Fibroblast of pulmonary artery (primary cell): ENCODE data around the gene SMIM13.
A peak's percentile ranks its signal among the peaks of the same experiment; 100 is the strongest.

Experiments
- DNase-seq: peaks from one replicate; pipeline ENCODE4 v3.0.0-alpha.2; 2010; ENCODE audit warnings: low read depth
- H3K4me3 ChIP-seq: replicated peaks from 2 replicates; pipeline ENCODE4 v1.5.1; 2011; ENCODE audit warnings: low read depth, mild to moderate bottlenecking, control low read depth, low read length, moderate library complexity
- CTCF ChIP-seq: IDR thresholded peaks from 2 replicates; pipeline ENCODE4 v1.5.1; 2011; ENCODE audit warnings: mild to moderate bottlenecking, control low read depth, low read length, inconsistent platforms; ENCODE audit errors: missing control alignments

Gene SMIM13

DNA sequence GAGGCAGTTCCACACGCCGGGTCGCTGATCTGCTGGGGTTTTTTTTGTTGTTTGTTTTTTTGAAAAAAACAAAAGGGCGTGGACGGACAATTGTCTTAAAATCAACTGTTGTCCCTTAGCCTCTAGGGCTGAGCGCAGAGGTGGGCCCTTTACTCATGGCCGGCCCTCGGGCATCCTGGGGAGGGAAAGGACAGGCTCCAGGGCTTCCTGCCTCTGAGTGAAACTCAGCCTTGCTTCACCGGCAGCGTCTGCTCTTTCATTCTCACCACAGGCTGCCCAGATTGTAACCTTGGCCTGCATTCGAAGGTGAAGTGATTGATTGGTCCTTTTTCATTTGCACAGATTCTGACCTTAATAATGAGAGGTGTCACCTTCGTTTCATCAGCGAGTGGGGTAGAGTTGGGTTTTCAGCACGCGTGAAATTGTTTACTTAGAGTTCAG is 797 bp downstream of the SMIM13 start:
- H3K4me3 ChIP-seq, result peak overlapping the region; percentile 91
- no peak for TF ChIP-seq CTCF
- DNase-seq, result peak; percentile 52

DNA sequence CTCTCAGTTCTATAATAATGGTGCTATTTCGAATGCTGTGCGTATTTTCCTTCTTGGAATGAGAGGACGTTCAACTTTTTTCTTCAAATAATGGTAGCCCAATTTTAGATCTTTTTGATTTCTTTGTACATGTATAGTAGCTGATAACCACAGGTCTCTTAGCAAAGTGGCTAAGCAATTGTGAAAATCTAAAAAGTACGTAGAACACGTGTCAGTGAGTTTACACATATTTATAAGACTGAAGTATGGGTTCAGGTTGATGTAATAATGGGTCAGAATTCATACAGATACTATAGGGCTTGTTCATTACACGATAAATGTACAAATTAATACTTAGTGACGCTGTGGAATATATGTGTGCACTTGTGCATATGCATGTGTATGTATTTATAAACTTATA is 1.3 kb downstream of the SMIM13 start:
- DNase-seq, result no peak
- H3K4me3 ChIP-seq, result peak overlapping the region; percentile 91
- TF ChIP-seq CTCF, result no peak

GRCh38 chr6:11096109-11096508 is 2.5 kb downstream of the SMIM13 start:
- peak; percentile 78 for DNase-seq
- peak overlapping the region; percentile 91 for H3K4me3 ChIP-seq
- no peak for TF ChIP-seq CTCF

- TF ChIP-seq CTCF, result no peak
- peak; percentile 18 for DNase-seq
- no peak overlapping the region for H3K4me3 ChIP-seq
Observed at GRCh38 chr6:11097476-11097875, 3.8 kb downstream of the SMIM13 start.

- no peak for DNase-seq
- no peak for TF ChIP-seq CTCF
Observed at GRCh38 chr6:11098004-11098403, 4.4 kb downstream of the SMIM13 start.

GRCh38 chr6:11101417-11101816 is 7.8 kb downstream of the SMIM13 start:
- no peak for DNase-seq
- no peak for TF ChIP-seq CTCF
- no peak overlapping the region for H3K4me3 ChIP-seq

More at GRCh38 chr6:11098004-11098403, 4.4 kb downstream of the SMIM13 start:
- H3K4me3 ChIP-seq, result no peak overlapping the region

DNA sequence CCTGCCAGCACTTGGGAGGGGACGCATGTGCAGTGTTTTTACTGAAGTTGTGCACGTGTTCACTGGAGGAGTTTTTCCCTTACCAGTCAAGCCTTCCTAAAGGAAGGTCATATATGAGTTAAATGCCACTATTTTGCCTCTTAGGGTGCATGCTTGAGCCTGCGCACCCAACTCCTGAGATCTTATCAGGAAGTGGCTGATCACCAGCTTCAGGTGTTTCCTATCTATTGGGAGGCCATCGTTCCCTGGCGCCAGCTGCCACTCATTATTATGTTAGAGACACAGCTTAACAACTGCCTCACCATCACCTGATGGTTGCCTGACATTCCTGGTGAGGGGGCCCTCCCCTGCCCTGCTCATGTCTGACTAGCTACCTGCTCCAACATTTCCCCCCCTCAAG is 9.4 kb downstream of the SMIM13 start:
- DNase-seq, result no peak
- H3K4me3 ChIP-seq, result no peak overlapping the region
- no peak for TF ChIP-seq CTCF
